ENCODE data around the gene KIAA1217.

The KIAA1217 gene

GRCh38 chr10:24575481-24576002 lies 366.6 kb downstream of the KIAA1217 start:
- Histone ChIP-seq H3K4me3 (ENCODE audit: low read length) (no peak overlapping the region), H3K9ac (ENCODE audit: low read depth, low read length) (no peak overlapping the region), H3K4me1 (ENCODE audit: insufficient read depth, low read length) (peaks cover 5% of the 10 kb centered on the region), H3K9me3 (ENCODE audit: insufficient read depth, low read depth, low read length) (no peaks in the 10 kb centered on the region), H3K27ac (ENCODE audit: low read depth, low read length) (no peak overlapping the region), H3K36me3 (ENCODE audit: insufficient read depth, low read length) (no peaks in the 10 kb centered on the region), H3K27me3 (ENCODE audit: insufficient read depth, low read length) (no peaks in the 10 kb centered on the region)
- 94% methylated on average over 10 of the region's 10 CpGs for WGBS

GRCh38 chr10:24579448-24579847 lies 370.5 kb downstream of the KIAA1217 start:
- H3K4me3 ChIP-seq (ENCODE audit: low read length), result no peak overlapping the region
- peaks cover 5% of the 10 kb centered on the region for H3K4me1 ChIP-seq (ENCODE audit: insufficient read depth, low read length)
- no peak overlapping the region for H3K9ac ChIP-seq (ENCODE audit: low read depth, low read length)
- no peaks in the 10 kb centered on the region for H3K9me3 ChIP-seq (ENCODE audit: insufficient read depth, low read depth, low read length)
- 92% methylated on average over 1 of the region's 1 CpG for WGBS
- no peaks in the 10 kb centered on the region for H3K27me3 ChIP-seq (ENCODE audit: insufficient read depth, low read length)
- no peak overlapping the region for H3K27ac ChIP-seq (ENCODE audit: low read depth, low read length)
- H3K36me3 ChIP-seq (ENCODE audit: insufficient read depth, low read length), result peaks cover 4% of the 10 kb centered on the region; the same call in 1 of the 2 replicates

- Histone ChIP-seq H3K4me3 (ENCODE audit: low read length) (no peak overlapping the region), H3K4me1 (ENCODE audit: insufficient read depth, low read length) (peaks cover 5% of the 10 kb centered on the region), H3K9ac (ENCODE audit: low read depth, low read length) (no peak overlapping the region), H3K36me3 (ENCODE audit: insufficient read depth, low read length) (peaks cover 4% of the 10 kb centered on the region; the same call in 1 of the 2 replicates), H3K27me3 (ENCODE audit: insufficient read depth, low read length) (no peaks in the 10 kb centered on the region), H3K9me3 (ENCODE audit: insufficient read depth, low read depth, low read length) (no peaks in the 10 kb centered on the region), H3K27ac (ENCODE audit: low read depth, low read length) (no peak overlapping the region)
- 56% methylated on average over 4 of the region's 4 CpGs for WGBS
Measured at GRCh38 chr10:24579906-24580305, 371.0 kb downstream of the KIAA1217 start.

DNA sequence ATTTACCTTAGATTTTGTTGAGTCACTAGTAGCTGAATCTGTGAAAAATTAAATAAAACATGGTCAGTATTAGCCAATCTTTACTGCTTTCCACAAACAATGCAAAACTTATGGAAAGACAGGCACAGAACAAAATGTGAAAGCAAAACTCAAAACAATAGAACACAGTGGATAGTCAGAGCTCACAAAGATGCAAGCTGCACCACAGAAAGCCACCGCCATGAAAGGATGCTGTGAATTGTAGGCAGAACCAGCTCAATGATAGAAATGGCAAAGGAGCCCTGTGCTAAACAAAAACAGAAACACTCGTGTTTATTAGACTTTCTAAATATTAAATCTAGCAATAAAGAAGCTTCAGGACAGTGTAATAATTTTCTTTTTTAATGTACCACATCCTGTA lies 380.3 kb downstream of the KIAA1217 start:
- 90% methylated on average over 2 of the region's 2 CpGs for WGBS
- Histone ChIP-seq H3K9me3 (ENCODE audit: insufficient read depth, low read depth, low read length) (no peaks in the 10 kb centered on the region), H3K27ac (ENCODE audit: low read depth, low read length) (no peak overlapping the region), H3K27me3 (ENCODE audit: insufficient read depth, low read length) (no peaks in the 10 kb centered on the region), H3K4me3 (ENCODE audit: low read length) (no peak overlapping the region), H3K4me1 (ENCODE audit: insufficient read depth, low read length) (no peaks in the 10 kb centered on the region), H3K36me3 (ENCODE audit: insufficient read depth, low read length) (peaks cover 87% of the 10 kb centered on the region), H3K9ac (ENCODE audit: low read depth, low read length) (no peak overlapping the region)

DNA sequence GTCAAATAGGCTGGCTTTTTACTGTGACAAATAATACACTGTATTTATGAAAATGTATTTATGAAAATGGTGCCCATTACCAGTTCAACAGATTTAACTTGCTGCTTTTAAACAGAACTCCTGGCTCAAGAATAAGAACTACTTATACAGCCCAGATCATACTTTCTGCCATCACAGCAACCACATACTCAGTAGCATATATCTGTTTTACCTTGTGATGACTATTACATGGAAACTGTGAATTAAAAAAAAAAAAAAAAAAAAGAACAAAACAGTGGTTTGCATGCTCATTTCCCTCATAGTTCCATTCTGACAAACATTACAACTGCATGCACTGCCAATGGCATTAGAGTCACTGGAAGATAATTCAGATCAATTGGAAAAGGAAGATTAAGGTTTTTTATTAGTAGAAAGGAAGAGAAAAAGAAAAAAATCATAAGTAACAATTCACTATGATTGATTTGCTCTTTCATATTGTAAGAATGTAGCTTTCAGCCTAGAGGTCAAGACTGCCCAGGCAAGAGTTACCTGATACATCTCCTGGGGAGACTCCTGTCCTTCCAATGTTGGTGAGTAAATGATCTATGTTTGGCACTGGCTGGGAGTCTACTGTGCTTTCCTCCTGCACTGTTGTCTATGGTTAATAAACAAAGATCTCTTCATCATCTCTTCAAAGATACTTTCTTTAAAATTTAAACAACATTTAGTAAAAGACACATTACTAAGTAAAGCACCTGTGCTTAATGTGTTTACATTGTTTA lies 381.9 kb downstream of the KIAA1217 start:
- Histone ChIP-seq H3K27ac (ENCODE audit: low read depth, low read length) (no peak overlapping the region), H3K4me1 (ENCODE audit: insufficient read depth, low read length) (no peaks in the 10 kb centered on the region), H3K36me3 (ENCODE audit: insufficient read depth, low read length) (peaks cover 98% of the 10 kb centered on the region)

DNA sequence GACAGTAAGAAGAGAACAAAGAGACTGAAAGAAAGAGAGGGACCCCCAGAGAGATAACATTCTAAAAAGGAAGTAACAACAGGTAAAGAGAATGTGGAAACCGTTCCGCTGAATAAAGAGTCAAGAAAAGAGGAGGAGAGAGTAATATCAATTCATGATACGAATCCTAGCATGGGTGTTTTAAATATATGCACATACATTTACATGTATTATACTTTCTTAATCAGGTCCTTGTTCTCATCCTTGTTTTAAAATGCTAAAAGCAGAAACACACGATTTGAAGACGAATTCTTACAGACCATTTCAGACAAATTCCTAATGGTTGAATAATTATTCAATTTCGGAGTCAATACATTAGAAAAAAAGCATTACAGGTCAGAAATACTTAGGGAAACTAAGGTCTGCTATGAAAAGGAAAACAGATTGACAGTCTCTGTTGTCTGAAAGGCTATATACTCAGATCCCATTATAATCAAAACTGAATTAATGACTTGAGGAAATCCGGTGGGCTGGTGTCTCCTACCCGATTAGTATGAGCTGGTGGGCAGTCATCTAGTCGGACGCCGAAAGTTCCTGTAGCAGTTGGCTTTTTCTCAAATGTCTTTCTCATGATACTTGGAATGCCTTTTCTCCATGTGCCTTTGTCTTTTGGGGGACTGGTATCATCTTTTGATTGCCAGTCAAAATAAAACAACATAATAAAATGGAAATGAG lies 387.4 kb downstream of the KIAA1217 start:
- Histone ChIP-seq H3K36me3 (ENCODE audit: insufficient read depth, low read length) (peaks cover 99% of the 10 kb centered on the region), H3K27me3 (ENCODE audit: insufficient read depth, low read length) (no peaks in the 10 kb centered on the region), H3K27ac (ENCODE audit: low read depth, low read length) (no peak overlapping the region), H3K9ac (ENCODE audit: low read depth, low read length) (no peak overlapping the region), H3K4me1 (ENCODE audit: insufficient read depth, low read length) (no peaks in the 10 kb centered on the region), H3K4me3 (ENCODE audit: low read length) (no peak overlapping the region), H3K9me3 (ENCODE audit: insufficient read depth, low read depth, low read length) (no peaks in the 10 kb centered on the region)
- whole genome bisulfite sequencing, result 87% methylated on average over 10 of the region's 11 CpGs

More for the DNA sequence above, 381.9 kb downstream of the KIAA1217 start:
- H3K4me3 ChIP-seq (ENCODE audit: low read length), result no peak overlapping the region
- no peaks in the 10 kb centered on the region for H3K9me3 ChIP-seq (ENCODE audit: insufficient read depth, low read depth, low read length)
- no peaks in the 10 kb centered on the region for H3K27me3 ChIP-seq (ENCODE audit: insufficient read depth, low read length)
- H3K9ac ChIP-seq (ENCODE audit: low read depth, low read length), result no peak overlapping the region

DNA sequence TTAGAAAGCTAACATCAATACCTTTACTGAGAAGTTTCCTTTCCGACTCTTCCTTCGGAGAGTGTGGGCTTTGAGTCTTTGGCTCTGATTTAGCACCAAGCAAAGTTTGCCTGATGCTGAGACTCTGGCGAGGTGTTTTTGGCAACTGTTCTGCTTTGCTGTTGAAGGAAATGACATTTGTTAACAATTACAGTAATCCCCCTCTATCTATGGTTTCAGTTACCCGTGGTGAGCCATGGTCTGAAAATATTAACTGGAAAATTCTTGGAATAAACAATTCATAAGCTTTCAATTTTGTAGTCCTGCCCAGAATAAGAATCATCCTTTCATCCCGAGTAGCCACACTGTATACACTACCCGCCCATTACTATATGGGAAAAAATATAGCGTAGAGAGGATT lies 388.5 kb downstream of the KIAA1217 start:
- Histone ChIP-seq H3K27me3 (ENCODE audit: insufficient read depth, low read length) (no peaks in the 10 kb centered on the region), H3K9ac (ENCODE audit: low read depth, low read length) (no peak overlapping the region), H3K4me1 (ENCODE audit: insufficient read depth, low read length) (no peaks in the 10 kb centered on the region), H3K36me3 (ENCODE audit: insufficient read depth, low read length) (peaks cover 99% of the 10 kb centered on the region), H3K4me3 (ENCODE audit: low read length) (no peak overlapping the region), H3K27ac (ENCODE audit: low read depth, low read length) (no peak overlapping the region), H3K9me3 (ENCODE audit: insufficient read depth, low read depth, low read length) (no peaks in the 10 kb centered on the region)
- WGBS, result 94% methylated on average over 5 of the region's 7 CpGs
